Umbilical cord (tissue), 2 donors: Measurements from ENCODE around the gene SYCE3. TPM values are rescaled to one million over a fixed set of nuclear protein-coding genes. Genes with fewer than 3 reads are reported as not detected.

ENCODE experiments used
- DNase-seq: peaks from one replicate; pipeline ENCODE4 v3.0.0-alpha.2; 2015; ENCODE audit warnings: low spot score
- total RNA-seq: library from RNA; depleted of rRNA; stranded (reverse); fragments of >200 nt; gene quantifications from one replicate; pipeline ENCODE4 v1.2.3, GENCODE V29; 2014; ENCODE audit warnings: low replicate concordance; ENCODE audit not compliant: insufficient read depth

SYCE3 gene
- total RNA-seq, 1 donor from 2014 or later = not detected

GRCh38 chr22:50576806-50577696, 14.3 kb upstream of the SYCE3 start:
- no peak for DNase-seq

- no peak for DNase-seq
Measured at GRCh38 chr22:50576070-50576469, 13.4 kb upstream of the SYCE3 start.

- no peak for DNase-seq
Measured at GRCh38 chr22:50575426-50575941, 12.8 kb upstream of the SYCE3 start.

GRCh38 chr22:50574383-50574755, 11.7 kb upstream of the SYCE3 start:
- no peak for DNase-seq

GRCh38 chr22:50573491-50574382, 11.0 kb upstream of the SYCE3 start:
- DNase-seq = no peak

GRCh38 chr22:50572965-50573364, 10.2 kb upstream of the SYCE3 start:
- DNase-seq = no peak

GRCh38 chr22:50571264-50572175, 8.8 kb upstream of the SYCE3 start:
- DNase-seq = no peak

GRCh38 chr22:50570861-50571260, 8.1 kb upstream of the SYCE3 start:
- DNase-seq = no peak

GRCh38 chr22:50569896-50570535, 7.3 kb upstream of the SYCE3 start:
- DNase-seq = no peak

- no peak for DNase-seq
Measured at GRCh38 chr22:50569041-50569459, 6.3 kb upstream of the SYCE3 start.

GRCh38 chr22:50568626-50569025, 5.9 kb upstream of the SYCE3 start:
- peak; percentile 35 for DNase-seq

GRCh38 chr22:50567721-50568252, 5.1 kb upstream of the SYCE3 start:
- no peak for DNase-seq

- DNase-seq = no peak
Measured at GRCh38 chr22:50564289-50564688, 1.6 kb upstream of the SYCE3 start.

GRCh38 chr22:50563413-50564160, 868 bp upstream of the SYCE3 start:
- DNase-seq = no peak

GRCh38 chr22:50561401-50562358, 1.0 kb downstream of the SYCE3 start:
- no peak for DNase-seq

- DNase-seq = no peak
Measured at GRCh38 chr22:50560034-50560433, 2.7 kb downstream of the SYCE3 start.

GRCh38 chr22:50556703-50557102, 6.0 kb downstream of the SYCE3 start:
- no peak for DNase-seq

- no peak for DNase-seq
Measured at GRCh38 chr22:50553310-50553709, 9.4 kb downstream of the SYCE3 start.
